GM12878 (cell line): Measurements from ENCODE around the gene TENT4B.

Source experiments
- CBX5 ChIP-seq: sonication (generic); IDR thresholded peaks from 2 replicates; pipeline ENCODE4 v1.6.1; 2016; ENCODE audit warnings: low read depth, moderate library complexity, mild to moderate bottlenecking, inconsistent platforms
- EP300 ChIP-seq, 2 experiments: fragments of 150-350 bp in 1 of 2; IDR thresholded peaks; 2 replicates each; pipeline ENCODE4 v1.6.1; 2011 to 2012; ENCODE audit warnings: low read depth in 2 of 2, low read length in 2 of 2, borderline replicate concordance in 1 of 2, improper control_type of control experiment in 1 of 2, inconsistent platforms in 1 of 2; ENCODE audit not compliant: control insufficient read depth in 1 of 2
- ETV6 ChIP-seq, 2 experiments: fragments of 450-650 bp in 1 of 2; IDR thresholded peaks in 1 of 2; conservative IDR thresholded peaks in 1 of 2; 2 replicates each; pipeline ENCODE4 v1.6.1; 2014; ENCODE audit warnings: antibody characterized with exemption in 1 of 2, borderline replicate concordance in 1 of 2, low read depth in 1 of 2, mild to moderate bottlenecking in 1 of 2, moderate library complexity in 1 of 2
- HDGF ChIP-seq: fragments of 450-650 bp; IDR thresholded peaks from 2 replicates; pipeline ENCODE4 v1.6.1; 2016; ENCODE audit warnings: antibody characterized with exemption
- HSF1 ChIP-seq: fragments of 150-350 bp; IDR thresholded peaks from 2 replicates; pipeline ENCODE4 v1.6.1; 2014; ENCODE audit warnings: mild to moderate bottlenecking, low read depth, low read length
- KDM1A ChIP-seq: fragments of 200-600 bp; sonication (generic); IDR thresholded peaks from 2 replicates; pipeline ENCODE4 v1.6.1; 2016; ENCODE audit warnings: borderline replicate concordance
- KLF5 ChIP-seq: fragments of 450-650 bp; IDR thresholded peaks from 2 replicates; pipeline ENCODE4 v1.6.1; 2014; ENCODE audit warnings: mild to moderate bottlenecking; ENCODE audit not compliant: partially characterized antibody
- REST ChIP-seq: IDR thresholded peaks from 2 replicates; pipeline ENCODE4 v1.6.1; 2012; ENCODE audit warnings: mild to moderate bottlenecking, low read depth, low read length
- SIX5 ChIP-seq: IDR thresholded peaks from 2 replicates; pipeline ENCODE4 v1.6.1; 2011; ENCODE audit warnings: mild to moderate bottlenecking, low read depth, low read length, moderate library complexity; ENCODE audit not compliant: severe bottlenecking
- STAT1 ChIP-seq: fragments of 450-650 bp; conservative IDR thresholded peaks from 2 replicates; pipeline ENCODE4 v1.6.1; 2014; ENCODE audit warnings: antibody characterized with exemption, mild to moderate bottlenecking
- SUPT20H ChIP-seq: IDR thresholded peaks from 2 replicates; pipeline ENCODE4 v1.6.1; 2011; ENCODE audit warnings: low read depth, mild to moderate bottlenecking, low read length, moderate library complexity, borderline replicate concordance; ENCODE audit not compliant: control insufficient read depth
- TF ChIP-seq, protein P1 (sequence below), 3 experiments: IDR thresholded peaks in 2 of 3; conservative IDR thresholded peaks in 1 of 3; 2 replicates each; pipeline ENCODE4 v1.5.1; 2011; ENCODE audit warnings: low read depth in 3 of 3, low read length in 3 of 3, mild to moderate bottlenecking in 3 of 3, control low read depth in 2 of 3, moderate library complexity in 2 of 3, inconsistent platforms in 1 of 3, mixed read lengths in 1 of 3; ENCODE audit not compliant: control insufficient read depth in 2 of 3, insufficient read depth in 1 of 3; ENCODE audit errors: extremely low read depth in 1 of 3
- TF ChIP-seq, protein P2 (sequence below): fragments of 450-650 bp; IDR thresholded peaks from 2 replicates; pipeline ENCODE4 v1.6.1; 2017; ENCODE audit warnings: mild to moderate bottlenecking, moderate library complexity
- TF ChIP-seq, protein P3 (sequence below): IDR thresholded peaks from 2 replicates; pipeline ENCODE4 v1.6.1; 2011; ENCODE audit warnings: low read depth, low read length, improper control_type of control experiment, borderline replicate concordance

GRCh38 chr16:50234771-50235556 lies 81.9 kb downstream of the TENT4B start:
- TF ChIP-seq SUPT20H (no peak), REST (no peak), KDM1A (no peak), SIX5 (no peak), STAT1 (no peak), CBX5 (no peak), HDGF (no peak), KLF5 (no peak), HSF1 (no peak), ETV6 (conservative IDR thresholded peaks at IDR 0.05 in 1 of 2, IDR thresholded peaks at IDR 0.05 in 1 of 2; ENCODE audit: borderline replicate concordance in 1 of 2, low read depth in 1 of 2) (no peak), EP300 (IDR thresholded peaks at IDR 0.05; ENCODE audit: borderline replicate concordance in 1 of 2, control insufficient read depth in 1 of 2, low read depth in 2 of 2, low read length in 2 of 2) (no peak)
- TF ChIP-seq, protein P1, sequence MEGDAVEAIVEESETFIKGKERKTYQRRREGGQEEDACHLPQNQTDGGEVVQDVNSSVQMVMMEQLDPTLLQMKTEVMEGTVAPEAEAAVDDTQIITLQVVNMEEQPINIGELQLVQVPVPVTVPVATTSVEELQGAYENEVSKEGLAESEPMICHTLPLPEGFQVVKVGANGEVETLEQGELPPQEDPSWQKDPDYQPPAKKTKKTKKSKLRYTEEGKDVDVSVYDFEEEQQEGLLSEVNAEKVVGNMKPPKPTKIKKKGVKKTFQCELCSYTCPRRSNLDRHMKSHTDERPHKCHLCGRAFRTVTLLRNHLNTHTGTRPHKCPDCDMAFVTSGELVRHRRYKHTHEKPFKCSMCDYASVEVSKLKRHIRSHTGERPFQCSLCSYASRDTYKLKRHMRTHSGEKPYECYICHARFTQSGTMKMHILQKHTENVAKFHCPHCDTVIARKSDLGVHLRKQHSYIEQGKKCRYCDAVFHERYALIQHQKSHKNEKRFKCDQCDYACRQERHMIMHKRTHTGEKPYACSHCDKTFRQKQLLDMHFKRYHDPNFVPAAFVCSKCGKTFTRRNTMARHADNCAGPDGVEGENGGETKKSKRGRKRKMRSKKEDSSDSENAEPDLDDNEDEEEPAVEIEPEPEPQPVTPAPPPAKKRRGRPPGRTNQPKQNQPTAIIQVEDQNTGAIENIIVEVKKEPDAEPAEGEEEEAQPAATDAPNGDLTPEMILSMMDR (IDR thresholded peaks at IDR 0.05 in 2 of 3, conservative IDR thresholded peaks at IDR 0.05 in 1 of 3; ENCODE audit: control insufficient read depth in 2 of 3, extremely low read depth in 1 of 3, insufficient read depth in 1 of 3, low read depth in 3 of 3, low read length in 3 of 3), result no peak
- TF ChIP-seq, protein P2, sequence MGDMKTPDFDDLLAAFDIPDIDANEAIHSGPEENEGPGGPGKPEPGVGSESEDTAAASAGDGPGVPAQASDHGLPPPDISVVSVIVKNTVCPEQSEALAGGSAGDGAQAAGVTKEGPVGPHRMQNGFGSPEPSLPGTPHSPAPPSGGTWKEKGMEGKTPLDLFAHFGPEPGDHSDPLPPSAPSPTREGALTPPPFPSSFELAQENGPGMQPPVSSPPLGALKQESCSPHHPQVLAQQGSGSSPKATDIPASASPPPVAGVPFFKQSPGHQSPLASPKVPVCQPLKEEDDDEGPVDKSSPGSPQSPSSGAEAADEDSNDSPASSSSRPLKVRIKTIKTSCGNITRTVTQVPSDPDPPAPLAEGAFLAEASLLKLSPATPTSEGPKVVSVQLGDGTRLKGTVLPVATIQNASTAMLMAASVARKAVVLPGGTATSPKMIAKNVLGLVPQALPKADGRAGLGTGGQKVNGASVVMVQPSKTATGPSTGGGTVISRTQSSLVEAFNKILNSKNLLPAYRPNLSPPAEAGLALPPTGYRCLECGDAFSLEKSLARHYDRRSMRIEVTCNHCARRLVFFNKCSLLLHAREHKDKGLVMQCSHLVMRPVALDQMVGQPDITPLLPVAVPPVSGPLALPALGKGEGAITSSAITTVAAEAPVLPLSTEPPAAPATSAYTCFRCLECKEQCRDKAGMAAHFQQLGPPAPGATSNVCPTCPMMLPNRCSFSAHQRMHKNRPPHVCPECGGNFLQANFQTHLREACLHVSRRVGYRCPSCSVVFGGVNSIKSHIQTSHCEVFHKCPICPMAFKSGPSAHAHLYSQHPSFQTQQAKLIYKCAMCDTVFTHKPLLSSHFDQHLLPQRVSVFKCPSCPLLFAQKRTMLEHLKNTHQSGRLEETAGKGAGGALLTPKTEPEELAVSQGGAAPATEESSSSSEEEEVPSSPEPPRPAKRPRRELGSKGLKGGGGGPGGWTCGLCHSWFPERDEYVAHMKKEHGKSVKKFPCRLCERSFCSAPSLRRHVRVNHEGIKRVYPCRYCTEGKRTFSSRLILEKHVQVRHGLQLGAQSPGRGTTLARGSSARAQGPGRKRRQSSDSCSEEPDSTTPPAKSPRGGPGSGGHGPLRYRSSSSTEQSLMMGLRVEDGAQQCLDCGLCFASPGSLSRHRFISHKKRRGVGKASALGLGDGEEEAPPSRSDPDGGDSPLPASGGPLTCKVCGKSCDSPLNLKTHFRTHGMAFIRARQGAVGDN, result no peak
- TF ChIP-seq, protein P3, sequence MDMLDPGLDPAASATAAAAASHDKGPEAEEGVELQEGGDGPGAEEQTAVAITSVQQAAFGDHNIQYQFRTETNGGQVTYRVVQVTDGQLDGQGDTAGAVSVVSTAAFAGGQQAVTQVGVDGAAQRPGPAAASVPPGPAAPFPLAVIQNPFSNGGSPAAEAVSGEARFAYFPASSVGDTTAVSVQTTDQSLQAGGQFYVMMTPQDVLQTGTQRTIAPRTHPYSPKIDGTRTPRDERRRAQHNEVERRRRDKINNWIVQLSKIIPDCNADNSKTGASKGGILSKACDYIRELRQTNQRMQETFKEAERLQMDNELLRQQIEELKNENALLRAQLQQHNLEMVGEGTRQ, result no peak
